WTC11 (cell line): ENCODE data around the gene SYPL2. TPM values are rescaled to one million over a fixed set of nuclear protein-coding genes. Genes with fewer than 3 reads are reported as not detected.

Experiments
- ATAC-seq: fragments of 200-7000 bp; cut with Tn5 transposase; 2 replicates; pipeline ENCODE4 v1.10.0; 2021; ENCODE audit warnings: mild to moderate bottlenecking, moderate library complexity
- CTCF ChIA-PET: fragments of 300-600 bp; sonication (Branson Sonifier 250); formaldehyde crosslinking; loops from one replicate; lab custom pipeline; 2021; ENCODE audit warnings: antibody characterized with exemption; lab: Charles Lee
- POLR2A ChIA-PET: fragments of 350-600 bp; sonication (Branson Sonifier 250); formaldehyde crosslinking; loops from one replicate; lab custom pipeline; 2021; ENCODE audit warnings: antibody characterized with exemption; lab: Charles Lee
- DNase-seq: peaks from one replicate; pipeline ENCODE4 v3.0.0; 2021; ENCODE audit warnings: low spot score
- H3K27ac Mint-ChIP-seq: 2 replicates; pipeline ENCODE4 v1.8.0; 2021; ENCODE audit warnings: mixed read lengths
- H3K27me3 Mint-ChIP-seq: 2 replicates; pipeline ENCODE4 v1.8.0; 2021; ENCODE audit warnings: low read depth, mild to moderate bottlenecking, moderate library complexity, mixed read lengths
- H3K36me3 Mint-ChIP-seq: 2 replicates; pipeline ENCODE4 v1.8.0; 2021; ENCODE audit warnings: mixed read lengths
- H3K4me1 Mint-ChIP-seq: 2 replicates; pipeline ENCODE4 v1.8.0; 2022; ENCODE audit warnings: mixed read lengths
- H3K4me3 Mint-ChIP-seq: 2 replicates; pipeline ENCODE4 v1.8.0; 2021; ENCODE audit warnings: mild to moderate bottlenecking, moderate library complexity, mixed read lengths
- H3K9me3 Mint-ChIP-seq: 2 replicates; pipeline ENCODE4 v1.8.0; 2021; ENCODE audit warnings: mixed read lengths
- ARID4B ChIP-seq: sonication (generic); formaldehyde crosslinking; IDR thresholded peaks from 2 replicates; pipeline ENCODE4 v1.8.0; 2023; ENCODE audit warnings: missing genetic modification reagents, mild to moderate bottlenecking, borderline replicate concordance
- ATF2 ChIP-seq: sonication (generic); formaldehyde crosslinking; IDR thresholded peaks from 2 replicates; pipeline ENCODE4 v1.8.1; 2022; ENCODE audit warnings: low read depth, missing genetic modification reagents, borderline replicate concordance
- E2F5 ChIP-seq: sonication (generic); formaldehyde crosslinking; IDR thresholded peaks from 2 replicates; pipeline ENCODE4 v1.8.1; 2022; ENCODE audit warnings: mild to moderate bottlenecking, moderate library complexity, missing genetic modification reagents
- ERG ChIP-seq: fragments of 250-450 bp; sonication (Bioruptor Pico); IDR thresholded peaks from 2 replicates; pipeline ENCODE4 v1.8.0; 2021; ENCODE audit warnings: mild to moderate bottlenecking
- ESRRA ChIP-seq: sonication (generic); formaldehyde crosslinking; IDR thresholded peaks from 2 replicates; pipeline ENCODE4 v1.8.1; 2022; ENCODE audit warnings: mild to moderate bottlenecking, missing genetic modification reagents, borderline replicate concordance
- FOXK1 ChIP-seq: sonication (generic); formaldehyde crosslinking; IDR thresholded peaks from 2 replicates; pipeline ENCODE4 v1.8.0; 2022; ENCODE audit warnings: mild to moderate bottlenecking, moderate library complexity, missing genetic modification reagents
- FOXP1 ChIP-seq: sonication (generic); formaldehyde crosslinking; IDR thresholded peaks from 2 replicates; pipeline ENCODE4 v1.8.0; 2022; ENCODE audit warnings: missing genetic modification reagents, mild to moderate bottlenecking, moderate library complexity, borderline replicate concordance
- HMGA2 ChIP-seq: fragments of 250-450 bp; sonication (Bioruptor Pico); IDR thresholded peaks from 2 replicates; pipeline ENCODE4 v1.4.0; 2021; ENCODE audit warnings: mild to moderate bottlenecking, moderate library complexity
- HMGXB4 ChIP-seq: sonication (generic); formaldehyde crosslinking; IDR thresholded peaks from 2 replicates; pipeline ENCODE4 v1.8.1; 2023; ENCODE audit warnings: mild to moderate bottlenecking, moderate library complexity, missing genetic modification reagents
- IRF1 ChIP-seq: sonication (generic); formaldehyde crosslinking; IDR thresholded peaks from 2 replicates; pipeline ENCODE4 v1.8.0; 2023; ENCODE audit warnings: missing genetic modification reagents
- MYBL2 ChIP-seq: sonication (generic); formaldehyde crosslinking; IDR thresholded peaks from 2 replicates; pipeline ENCODE4 v1.8.1; 2023; ENCODE audit warnings: mild to moderate bottlenecking, moderate library complexity, missing genetic modification reagents
- NR2C2 ChIP-seq: sonication (generic); formaldehyde crosslinking; IDR thresholded peaks from 2 replicates; pipeline ENCODE4 v1.8.0; 2022; ENCODE audit warnings: mild to moderate bottlenecking, missing genetic modification reagents
- PRRX2 ChIP-seq: fragments of 250-450 bp; sonication (Bioruptor Pico); IDR thresholded peaks from 2 replicates; pipeline ENCODE4 v1.8.0; 2021; ENCODE audit warnings: mild to moderate bottlenecking
- SP1 ChIP-seq: sonication (generic); formaldehyde crosslinking; conservative IDR thresholded peaks from 2 replicates; pipeline ENCODE4 v1.8.1; 2022; ENCODE audit warnings: missing genetic modification reagents
- TCF7 ChIP-seq: sonication (generic); formaldehyde crosslinking; IDR thresholded peaks from 2 replicates; pipeline ENCODE4 v1.8.0; 2022; ENCODE audit warnings: mild to moderate bottlenecking, low read depth, missing genetic modification reagents, moderate library complexity
- TEAD1 ChIP-seq: sonication (generic); formaldehyde crosslinking; IDR thresholded peaks from 2 replicates; pipeline ENCODE4 v1.8.0; 2022; ENCODE audit warnings: mild to moderate bottlenecking, missing genetic modification reagents
- TEAD4 ChIP-seq: sonication (generic); formaldehyde crosslinking; IDR thresholded peaks from 2 replicates; pipeline ENCODE4 v1.8.0; 2022; ENCODE audit warnings: mild to moderate bottlenecking, missing genetic modification reagents
- ZNF121 ChIP-seq: sonication (generic); formaldehyde crosslinking; IDR thresholded peaks from 2 replicates; pipeline ENCODE4 v1.8.0; 2023; ENCODE audit warnings: missing genetic modification reagents
- ZNF281 ChIP-seq: sonication (generic); formaldehyde crosslinking; IDR thresholded peaks from 2 replicates; pipeline ENCODE4 v1.8.0; 2023; ENCODE audit warnings: mild to moderate bottlenecking, missing genetic modification reagents
- ZNF396 ChIP-seq: fragments of 250-450 bp; sonication (Bioruptor Pico); IDR thresholded peaks from 2 replicates; pipeline ENCODE4 v1.8.0; 2021; ENCODE audit warnings: mild to moderate bottlenecking, moderate library complexity, borderline replicate concordance
- ZNF416 ChIP-seq: fragments of 250-450 bp; sonication (Bioruptor Pico); IDR thresholded peaks from 2 replicates; pipeline ENCODE4 v1.9.0; 2021; ENCODE audit warnings: mild to moderate bottlenecking, inconsistent platforms
- ZNF671 ChIP-seq: fragments of 250-450 bp; sonication (Bioruptor Pico); IDR thresholded peaks from 2 replicates; pipeline ENCODE4 v1.8.0; 2021; ENCODE audit warnings: mild to moderate bottlenecking
- total RNA-seq: library from RNA; stranded (reverse); gene quantifications from 3 replicates; pipeline ENCODE4 v1.2.3, GENCODE V29; 2021

The SYPL2 gene
- total RNA-seq, 1 experiment from 2014 or later, result 3.7 TPM

GRCh38 chr1:109476825-109477224 is 10.5 kb downstream of the SYPL2 start:
- DNase-seq (no peak), ATAC-seq (no peak)
- POLR2A ChIA-PET, result no interaction called here
- H3K9me3 Mint-ChIP-seq, result no peaks in the 10 kb centered on the region
- H3K27me3 Mint-ChIP-seq, result peaks cover 10% of the 10 kb centered on the region
- H3K4me1 Mint-ChIP-seq, result no peaks in the 10 kb centered on the region
- CTCF ChIA-PET, result no interaction called here
- H3K36me3 Mint-ChIP-seq, result no peaks in the 10 kb centered on the region
- no peak overlapping the region for H3K27ac Mint-ChIP-seq
- TF ChIP-seq SP1, result no peak
- TF ChIP-seq ESRRA (CRISPR knock-in tag), result no peak
- no peak for TF ChIP-seq ARID4B
- TF ChIP-seq ZNF121 (CRISPR knock-in tag), result no peak
- no peak for TF ChIP-seq TEAD1 (CRISPR knock-in tag)
- TF ChIP-seq ZNF416, result no peak
- TF ChIP-seq HMGA2 (CRISPR knock-in tag), result no peak
- no peak for TF ChIP-seq FOXK1 (CRISPR knock-in tag)
- H3K4me3 Mint-ChIP-seq, result no peak overlapping the region

- no peak overlapping the region for H3K27ac Mint-ChIP-seq
- H3K4me1 Mint-ChIP-seq, result peaks cover 7% of the 10 kb centered on the region; the same call in 1 of the 2 replicates
- CTCF ChIA-PET, result interaction anchor here (1.1 to 2.8 kb wide), 3 partner anchors 13 to 214 kb away, joined by 3 to 17 read pairs (median 11); no protein-coding TSS in a partner anchor
- no peaks in the 10 kb centered on the region for H3K36me3 Mint-ChIP-seq
- no peak for DNase-seq
- TF ChIP-seq SP1 (no peak), ZNF281 (CRISPR knock-in tag) (no peak), MYBL2 (no peak), ZNF416 (no peak), FOXK1 (CRISPR knock-in tag) (no peak), IRF1 (CRISPR knock-in tag) (no peak), FOXP1 (no peak), TCF7 (CRISPR knock-in tag) (no peak), TEAD4 (CRISPR knock-in tag) (no peak), ATF2 (no peak), HMGXB4 (CRISPR knock-in tag) (no peak), ZNF671 (CRISPR knock-in tag) (no peak), E2F5 (CRISPR knock-in tag) (no peak), ERG (no peak), PRRX2 (CRISPR knock-in tag) (no peak), NR2C2 (CRISPR knock-in tag) (no peak), ZNF396 (CRISPR knock-in tag) (no peak)
- TF ChIP-seq, all 79 proteins: peak for 0
- H3K9me3 Mint-ChIP-seq, result no peaks in the 10 kb centered on the region
- peaks cover 10% of the 10 kb centered on the region for H3K27me3 Mint-ChIP-seq
- POLR2A ChIA-PET, result no interaction called here
- peak; percentile 24; the same call in 1 of the 2 replicates for ATAC-seq
- no peak overlapping the region for H3K4me3 Mint-ChIP-seq
Measured at GRCh38 chr1:109477821-109478220, 11.5 kb downstream of the SYPL2 start.
